Fibroblast of the aortic adventitia (primary cell): ENCODE measurements around the gene MAP2K3. TPM values are rescaled to one million over a fixed set of nuclear protein-coding genes. Genes with fewer than 3 reads are reported as not detected.

ENCODE experiments used
- DNase-seq: peaks from one replicate; pipeline ENCODE4 v3.0.0-alpha.2; 2010; ENCODE audit warnings: low read depth
- H3K4me3 ChIP-seq: 2 replicates; pipeline ENCODE4 v1.5.1; 2011; ENCODE audit warnings: low read depth, mild to moderate bottlenecking, control low read depth, low read length, moderate library complexity
- total RNA-seq: library from RNA; depleted of rRNA; stranded (reverse); fragments of >200 nt; gene quantifications from 2 replicates; pipeline ENCODE4 v1.2.3, GENCODE V29; 2012; ENCODE audit warnings: low replicate concordance
- TF ChIP-seq, protein P1 (sequence below): IDR thresholded peaks from 2 replicates; pipeline ENCODE4 v1.5.1; 2011; ENCODE audit warnings: mild to moderate bottlenecking, low read length, control low read depth, inconsistent platforms; ENCODE audit not compliant: insufficient read depth

Gene MAP2K3
- total RNA-seq, 1 donor, result 24.5 TPM

DNA sequence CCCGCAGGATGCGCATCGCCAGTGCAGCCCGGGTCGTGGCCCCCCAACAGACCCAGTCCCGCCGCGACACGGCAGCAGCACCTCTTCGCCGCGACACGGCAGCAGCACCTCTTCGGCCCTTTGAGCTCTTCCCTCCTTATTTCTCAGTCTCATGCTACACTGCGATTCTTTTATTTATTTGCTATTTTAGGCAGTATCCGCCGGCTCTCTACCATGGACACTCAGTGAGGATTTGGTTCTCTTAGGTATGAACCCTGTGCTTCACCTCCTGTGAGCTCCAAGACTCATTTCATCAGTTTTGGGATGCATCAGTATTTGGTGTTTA is 8.3 kb upstream of the MAP2K3 start:
- peak overlapping the region; percentile 68 for H3K4me3 ChIP-seq
- TF ChIP-seq, protein P1, sequence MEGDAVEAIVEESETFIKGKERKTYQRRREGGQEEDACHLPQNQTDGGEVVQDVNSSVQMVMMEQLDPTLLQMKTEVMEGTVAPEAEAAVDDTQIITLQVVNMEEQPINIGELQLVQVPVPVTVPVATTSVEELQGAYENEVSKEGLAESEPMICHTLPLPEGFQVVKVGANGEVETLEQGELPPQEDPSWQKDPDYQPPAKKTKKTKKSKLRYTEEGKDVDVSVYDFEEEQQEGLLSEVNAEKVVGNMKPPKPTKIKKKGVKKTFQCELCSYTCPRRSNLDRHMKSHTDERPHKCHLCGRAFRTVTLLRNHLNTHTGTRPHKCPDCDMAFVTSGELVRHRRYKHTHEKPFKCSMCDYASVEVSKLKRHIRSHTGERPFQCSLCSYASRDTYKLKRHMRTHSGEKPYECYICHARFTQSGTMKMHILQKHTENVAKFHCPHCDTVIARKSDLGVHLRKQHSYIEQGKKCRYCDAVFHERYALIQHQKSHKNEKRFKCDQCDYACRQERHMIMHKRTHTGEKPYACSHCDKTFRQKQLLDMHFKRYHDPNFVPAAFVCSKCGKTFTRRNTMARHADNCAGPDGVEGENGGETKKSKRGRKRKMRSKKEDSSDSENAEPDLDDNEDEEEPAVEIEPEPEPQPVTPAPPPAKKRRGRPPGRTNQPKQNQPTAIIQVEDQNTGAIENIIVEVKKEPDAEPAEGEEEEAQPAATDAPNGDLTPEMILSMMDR, result no peak
- DNase-seq, result no peak

DNA sequence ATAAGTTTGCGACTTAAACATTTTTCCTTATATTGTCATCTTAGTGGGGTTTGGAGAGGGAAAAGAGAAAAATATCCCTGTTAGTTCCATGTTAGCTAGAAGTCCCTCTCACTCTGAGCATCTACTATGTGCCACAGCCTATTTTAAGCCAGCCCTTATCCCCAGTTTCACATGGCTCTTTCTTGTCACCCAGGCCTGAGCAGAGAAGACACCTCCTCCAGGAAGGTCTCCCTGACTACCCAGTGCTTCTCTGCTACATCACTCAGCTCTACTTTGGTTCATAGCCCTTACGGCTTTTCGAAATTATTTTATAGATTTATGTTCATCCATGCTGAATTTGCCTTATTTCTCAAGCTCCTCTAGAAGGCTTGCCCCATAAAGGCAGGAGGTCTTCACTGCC is 7.2 kb upstream of the MAP2K3 start:
- no peak for DNase-seq
- H3K4me3 ChIP-seq, result no peak overlapping the region

DNA sequence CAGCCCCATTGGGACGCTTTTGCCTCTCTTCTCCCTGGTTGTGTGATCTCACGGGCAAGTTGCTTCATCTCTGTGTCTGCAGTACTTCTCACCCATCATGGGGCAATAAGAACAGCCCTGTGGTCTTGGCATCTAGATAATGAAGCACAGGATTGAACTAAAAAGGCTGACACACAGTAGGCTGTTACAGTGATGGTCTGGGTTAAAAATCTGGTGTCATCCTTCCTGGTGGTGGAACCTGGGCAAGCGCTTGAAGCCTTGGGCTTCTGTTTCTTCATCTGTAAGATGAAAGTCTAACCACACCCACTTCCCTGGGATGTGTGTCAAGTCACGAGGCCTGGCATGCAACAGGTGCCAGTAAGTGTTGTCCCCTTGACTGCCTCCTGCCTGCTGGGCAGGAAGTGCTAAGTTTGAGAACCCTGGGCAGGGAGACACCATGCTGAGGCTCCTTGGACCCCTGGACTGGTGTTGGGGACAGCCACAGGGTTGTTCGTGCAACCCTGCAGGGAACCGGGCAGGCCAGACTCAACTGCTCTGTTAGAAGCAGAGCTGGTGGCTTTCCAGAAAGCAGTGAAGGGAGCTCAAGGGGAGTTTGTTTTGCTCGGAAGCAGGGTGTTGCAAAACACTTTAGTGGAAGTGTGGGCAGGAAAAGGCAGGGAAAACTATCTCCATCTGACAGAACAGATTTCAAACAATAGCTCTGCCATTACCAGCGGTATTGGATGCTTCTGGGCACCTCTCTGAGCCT is 5.9 kb upstream of the MAP2K3 start:
- DNase-seq, result peak; percentile 72
- H3K4me3 ChIP-seq, result no peak overlapping the region
- TF ChIP-seq, protein P1, result peak; percentile 21

More for the DNA sequence above, 7.2 kb upstream of the MAP2K3 start:
- TF ChIP-seq, protein P1, result no peak

DNA sequence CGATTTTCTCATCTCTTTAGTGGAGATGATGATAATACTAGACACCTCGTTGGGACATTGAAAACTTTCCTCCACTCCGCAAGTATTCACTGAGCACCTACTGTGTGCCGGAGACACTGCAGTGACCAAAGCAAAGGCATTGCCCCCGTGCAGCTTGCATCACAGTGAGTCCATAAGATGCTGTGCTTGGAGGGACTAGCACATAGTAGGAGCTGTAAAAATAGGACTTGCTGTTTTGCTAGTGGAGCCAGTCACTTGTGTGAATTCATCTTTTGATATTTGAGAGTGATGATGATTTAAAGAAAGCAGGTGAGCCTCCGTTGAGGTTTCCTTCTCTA is 5.3 kb upstream of the MAP2K3 start:
- TF ChIP-seq, protein P1, result no peak
- no peak overlapping the region for H3K4me3 ChIP-seq
- no peak for DNase-seq

DNA sequence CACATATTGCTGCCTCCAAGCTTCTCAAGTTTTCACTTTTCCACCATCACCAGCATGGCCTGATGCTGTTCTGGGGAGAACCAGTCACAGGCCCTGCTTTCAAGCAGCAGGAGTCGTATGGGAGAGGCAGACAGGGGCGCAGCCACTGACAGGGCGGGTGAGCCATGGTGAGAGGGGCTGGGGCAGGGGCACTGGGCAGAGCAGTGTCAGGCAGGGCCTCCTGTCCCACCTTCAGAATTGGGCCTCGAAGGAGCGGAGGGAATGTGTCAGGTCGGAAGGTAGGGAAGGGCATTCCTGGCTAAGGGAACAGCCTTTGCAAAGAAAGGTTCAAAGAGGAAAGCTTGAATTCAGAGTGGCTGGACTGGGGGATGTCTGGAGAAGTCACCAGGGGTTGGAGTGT is 4.9 kb upstream of the MAP2K3 start:
- no peak overlapping the region for H3K4me3 ChIP-seq
- TF ChIP-seq, protein P1, result no peak
- no peak for DNase-seq

DNA sequence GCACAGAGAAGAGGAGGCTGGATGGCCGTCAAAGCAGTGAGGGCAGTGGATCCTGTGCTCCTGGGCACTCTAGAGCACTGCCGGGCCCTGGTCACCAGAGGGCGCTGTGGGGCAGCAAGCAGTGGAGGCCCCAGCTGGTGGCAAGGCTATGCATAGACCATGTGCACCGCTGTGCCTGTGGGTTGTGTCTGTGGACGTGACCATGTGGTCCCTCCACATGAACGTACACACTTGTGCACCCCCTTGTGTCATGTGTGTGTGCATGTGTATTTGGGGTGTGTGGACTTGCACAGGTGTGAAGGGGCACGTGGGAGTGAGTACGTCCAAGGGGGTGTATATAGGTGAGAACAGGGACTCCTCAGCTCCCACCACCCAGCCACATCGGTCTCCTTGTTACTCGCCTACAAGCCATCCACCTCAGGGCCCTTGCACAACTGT is 4.4 kb upstream of the MAP2K3 start:
- H3K4me3 ChIP-seq, result no peak overlapping the region
- TF ChIP-seq, protein P1, result peak; percentile 100
- peak; percentile 79 for DNase-seq

DNA sequence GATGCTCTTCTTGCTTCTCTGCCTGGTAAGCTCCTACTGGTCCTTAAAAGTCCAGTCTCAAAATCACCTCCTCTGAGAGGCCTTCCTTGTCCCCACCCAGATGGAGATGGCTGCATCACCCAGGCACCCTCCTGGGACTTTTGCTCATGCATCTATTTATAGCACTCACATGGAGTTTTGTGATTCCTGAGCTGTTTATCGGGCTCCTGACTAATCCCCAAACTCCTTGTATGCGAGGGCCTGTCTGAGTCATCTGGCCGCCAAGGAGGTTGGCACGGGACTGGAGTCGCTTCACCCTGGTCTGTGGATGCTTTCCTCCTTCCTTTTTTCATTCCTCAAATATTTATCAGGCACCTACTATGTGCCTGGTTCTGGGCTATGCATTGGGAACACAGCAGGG is 2.3 kb upstream of the MAP2K3 start:
- TF ChIP-seq, protein P1, result no peak
- no peak overlapping the region for H3K4me3 ChIP-seq
- peak; percentile 98 for DNase-seq
